Loucy (cell line): ENCODE data around the gene BICRAL.

Source experiments
- CTCF ChIP-seq: fragments of 200-600 bp; sonication (generic); conservative IDR thresholded peaks from 2 replicates; pipeline ENCODE4 v1.5.1; 2014; ENCODE audit warnings: mild to moderate bottlenecking, antibody characterized with exemption, low read length
- EZH2phosphoT487 ChIP-seq: fragments of 200-600 bp; IDR thresholded peaks from 2 replicates; pipeline ENCODE4 v1.6.1; 2018; ENCODE audit warnings: antibody characterized with exemption, mild to moderate bottlenecking, moderate library complexity, borderline replicate concordance

- TF ChIP-seq CTCF = no peak
- TF ChIP-seq EZH2phosphoT487 = no peak
Observed at GRCh38 chr6:42821846-42822245, 40.0 kb downstream of the BICRAL start.
